HG03342 (cell line): Measurements from ENCODE around the gene AHCYL2.
"Not testable (repeated sequence)": the region's sequence is repeated elsewhere in the genome, so short reads cannot be mapped to it uniquely, and the experiment has no call there.

Experiments
- ATAC-seq: cut with Tn5 transposase; IDR thresholded peaks from one replicate; pipeline ENCODE4 v1.9.1; 2021; ENCODE audit warnings: mild to moderate bottlenecking, moderate library complexity; ENCODE audit not compliant: unreplicated experiment

The AHCYL2 gene

GRCh38 chr7:129376778-129377700, 152.2 kb downstream of the AHCYL2 start:
- ATAC-seq, result no peak

- ATAC-seq, result no peak
Measured at GRCh38 chr7:129381710-129382484, 157.1 kb downstream of the AHCYL2 start.

DNA sequence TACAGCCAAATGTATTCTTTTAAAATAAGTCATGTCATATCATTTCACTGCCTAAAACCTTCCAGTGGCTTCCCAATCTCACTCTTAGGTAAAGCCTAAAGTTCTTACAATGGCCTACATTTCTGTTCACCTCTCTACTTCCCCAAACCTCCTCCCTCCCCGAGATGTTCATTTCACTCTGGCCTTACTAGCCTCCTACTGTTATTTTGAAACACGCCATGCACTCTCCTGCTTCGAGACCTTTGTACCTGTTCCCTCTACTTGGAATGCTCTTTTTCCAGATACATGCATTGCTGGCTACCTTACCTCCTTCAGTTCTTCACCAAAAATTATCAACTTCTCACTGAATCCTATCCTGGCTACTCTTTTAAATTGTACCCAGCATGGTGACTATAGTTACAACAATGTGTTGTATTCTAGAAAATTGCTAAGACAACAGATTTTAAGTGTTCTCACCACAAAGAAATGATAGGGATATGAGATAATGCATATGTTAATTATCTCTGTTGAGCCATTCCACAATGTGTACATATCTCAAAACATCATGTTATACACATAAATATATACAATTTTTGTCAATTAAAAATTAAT, 158.8 kb downstream of the AHCYL2 start:
- ATAC-seq, result no peak

GRCh38 chr7:129385116-129385515, 160.3 kb downstream of the AHCYL2 start:
- ATAC-seq, result no peak

GRCh38 chr7:129385598-129385997, 160.8 kb downstream of the AHCYL2 start:
- no peak for ATAC-seq

DNA sequence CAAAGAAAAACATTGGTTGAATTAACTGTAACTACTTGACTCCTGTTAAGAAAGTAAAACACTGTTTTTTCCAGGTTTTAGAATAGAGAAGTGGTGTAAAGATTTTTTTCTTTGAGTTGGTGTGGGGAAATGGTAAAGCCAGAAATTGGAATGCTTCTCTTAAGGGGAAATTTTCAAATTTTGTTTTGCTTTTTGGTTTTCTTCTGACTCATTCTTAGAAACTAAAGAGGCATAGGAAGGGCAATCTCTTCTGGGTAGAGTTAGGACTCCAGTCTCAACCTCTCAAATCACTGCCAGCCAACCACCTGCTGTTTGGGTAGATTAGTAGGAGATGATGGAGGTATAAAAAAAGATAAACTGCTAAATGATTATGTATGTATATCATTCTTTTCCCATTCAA, 161.7 kb downstream of the AHCYL2 start:
- no peak for ATAC-seq

- ATAC-seq, result no peak
Measured at GRCh38 chr7:129387537-129387936, 162.7 kb downstream of the AHCYL2 start.

DNA sequence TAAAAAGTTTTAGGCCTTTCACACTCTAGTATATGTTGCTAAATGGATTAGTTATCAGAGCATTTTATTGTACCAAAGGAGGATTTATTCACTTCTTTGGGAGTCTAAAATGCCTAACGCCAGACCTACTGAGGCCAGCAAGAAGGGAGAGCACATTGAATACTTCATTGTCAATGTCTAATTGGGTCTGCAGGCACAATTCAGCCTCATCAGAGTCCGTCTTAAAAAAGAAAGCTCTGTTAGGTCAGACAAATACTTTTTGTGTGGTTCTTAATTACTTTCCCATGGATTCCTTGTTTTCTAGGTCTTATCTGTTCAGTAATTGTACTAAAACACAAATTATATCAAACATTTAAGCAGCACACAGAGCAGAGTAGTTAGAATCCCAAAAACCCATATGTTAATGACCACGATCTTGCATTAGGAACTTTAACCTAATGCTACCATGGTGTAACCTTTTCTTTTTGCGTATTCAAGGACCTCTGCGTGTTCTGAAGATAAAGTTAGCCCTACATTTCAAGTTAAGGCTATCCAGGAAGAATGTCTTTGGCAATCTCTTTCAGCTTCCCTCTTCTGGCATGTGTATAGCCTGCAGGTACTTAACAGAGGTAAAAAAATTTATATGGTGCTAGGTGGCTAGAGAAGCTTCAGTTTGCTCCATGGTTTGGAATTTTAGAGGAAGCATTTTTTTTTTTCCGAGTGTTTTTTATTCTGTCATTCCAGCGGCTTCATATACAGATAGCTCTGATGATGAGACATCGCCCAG, 163.7 kb downstream of the AHCYL2 start:
- no peak for ATAC-seq

GRCh38 chr7:129389829-129390228, 165.0 kb downstream of the AHCYL2 start:
- ATAC-seq, result no peak

- no peak for ATAC-seq
Measured at GRCh38 chr7:129390314-129390713, 165.5 kb downstream of the AHCYL2 start.

GRCh38 chr7:129391546-129392171, 166.8 kb downstream of the AHCYL2 start:
- ATAC-seq, result no peak

- no peak for ATAC-seq
Measured at GRCh38 chr7:129393255-129393654, 168.4 kb downstream of the AHCYL2 start.

GRCh38 chr7:129394101-129394500, 169.3 kb downstream of the AHCYL2 start:
- ATAC-seq, result no peak

DNA sequence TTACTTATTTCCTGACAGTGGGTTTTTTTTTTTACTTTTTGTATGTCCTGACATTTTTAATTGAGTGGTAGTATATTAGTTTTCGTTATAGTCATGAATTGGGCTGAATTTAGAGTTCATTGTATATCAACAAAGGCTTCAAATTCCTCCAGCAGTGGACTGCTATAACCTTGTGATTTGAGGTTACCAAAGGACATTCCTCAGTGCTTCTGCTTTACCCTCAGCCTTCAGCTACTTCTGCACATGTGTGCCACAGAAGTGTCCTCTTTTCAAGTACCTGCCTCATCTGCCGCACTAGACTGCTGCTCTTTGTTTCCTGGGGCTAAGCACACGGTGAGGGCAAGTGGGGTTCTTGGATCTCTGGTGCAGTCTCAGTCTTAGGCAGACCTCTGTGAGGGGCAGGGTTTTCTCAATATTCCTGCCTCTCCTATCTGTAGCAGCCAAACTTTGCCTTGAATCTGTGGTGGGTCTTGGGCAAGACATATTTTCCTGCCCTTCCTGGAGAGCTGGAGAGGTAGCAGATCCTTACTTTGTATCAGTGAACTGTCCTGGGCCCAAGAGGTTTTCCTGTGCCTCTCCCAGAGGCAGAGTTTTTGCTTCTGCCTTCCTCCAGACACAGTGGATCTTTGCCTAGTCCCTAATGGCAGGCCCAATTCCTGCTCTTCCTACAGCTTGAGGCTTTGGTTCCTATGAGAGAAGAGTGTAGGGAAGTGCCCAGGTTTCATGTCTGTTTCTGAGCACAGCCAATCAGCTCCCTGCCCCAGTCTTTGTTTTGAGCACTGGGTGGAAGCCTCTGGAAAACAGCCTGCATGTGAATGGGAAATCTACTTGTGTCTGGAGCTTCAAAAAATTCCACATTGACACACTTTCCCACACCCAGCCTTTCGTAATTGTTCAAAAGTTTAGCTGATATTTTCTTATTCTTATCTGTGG, 170.4 kb downstream of the AHCYL2 start:
- ATAC-seq, result no peak

DNA sequence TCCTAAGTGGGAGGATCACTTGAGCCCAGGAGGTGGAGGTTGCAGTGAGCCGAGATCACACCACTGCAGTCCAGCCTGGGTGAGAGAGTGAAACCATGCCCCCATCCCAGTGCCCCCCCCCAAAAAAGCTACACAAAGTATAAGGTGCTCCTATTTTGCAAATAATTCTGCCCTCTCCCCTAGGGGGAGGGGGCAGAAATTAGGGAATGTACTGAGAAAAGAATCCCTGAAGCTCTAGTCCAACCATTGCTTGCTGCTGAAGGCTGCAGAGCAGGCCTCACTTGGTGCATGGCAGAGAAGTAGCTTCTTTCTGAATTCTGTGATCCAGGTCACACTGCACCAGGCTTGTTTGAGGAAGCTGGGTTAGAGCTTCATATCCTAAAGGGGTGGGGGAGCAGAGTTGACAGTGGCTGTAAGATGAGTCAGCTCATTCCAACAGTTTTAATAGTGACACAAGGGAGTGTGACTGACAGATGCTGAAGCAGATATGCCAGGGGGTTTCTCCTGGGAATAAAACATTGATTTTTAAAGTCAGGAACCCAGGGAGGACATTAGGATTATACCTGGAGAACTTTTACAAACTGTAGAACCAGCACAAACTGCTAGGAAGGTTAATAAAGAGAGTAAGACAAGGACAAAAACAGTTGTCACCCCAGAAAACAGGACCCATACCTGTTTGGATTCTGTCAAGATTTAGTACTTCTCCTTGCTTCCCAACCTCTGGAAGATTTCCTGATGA, 176.6 kb downstream of the AHCYL2 start:
- ATAC-seq, result no peak

DNA sequence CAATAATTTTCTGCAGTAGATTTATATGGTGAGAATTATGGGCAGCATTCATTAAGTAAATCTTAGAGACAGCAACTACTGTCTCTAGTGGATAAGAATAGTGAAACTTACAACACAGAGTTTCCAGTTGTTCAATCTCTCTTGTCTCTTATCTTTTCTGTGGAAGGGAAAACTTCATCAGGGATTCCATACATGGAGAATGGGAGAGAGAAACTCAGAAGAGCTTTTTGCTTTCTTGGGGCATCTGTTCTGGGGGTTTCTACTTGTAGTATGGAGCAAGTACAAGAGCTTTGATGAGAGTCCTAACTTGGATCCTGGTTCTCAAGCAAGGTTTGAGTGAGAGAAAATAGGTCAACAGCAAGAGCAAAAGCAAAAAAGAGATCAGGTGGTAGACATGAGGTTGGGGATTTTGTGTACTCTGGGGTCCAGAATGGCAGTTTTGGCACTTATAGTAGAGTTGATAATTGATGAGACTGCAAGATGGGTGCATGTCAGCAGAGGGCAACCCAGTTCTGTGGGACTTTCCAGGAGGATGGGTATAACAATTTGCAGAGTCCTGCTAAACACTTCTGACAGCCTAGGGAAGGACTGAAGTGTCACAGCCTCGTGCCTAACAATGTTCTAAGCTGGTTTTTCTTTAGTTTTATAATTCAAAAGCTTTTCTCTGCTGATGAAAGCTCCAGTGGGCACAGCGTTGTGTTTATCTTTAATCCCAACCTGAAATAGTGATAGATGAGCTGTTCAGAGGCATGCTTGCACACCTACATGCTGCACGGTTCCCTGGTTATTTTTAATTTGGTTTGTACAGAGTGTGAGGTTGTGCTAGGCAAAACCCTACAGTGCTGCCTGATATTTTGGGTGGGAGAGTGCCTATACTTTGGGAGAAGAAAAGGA, 177.4 kb downstream of the AHCYL2 start:
- ATAC-seq, result no peak

DNA sequence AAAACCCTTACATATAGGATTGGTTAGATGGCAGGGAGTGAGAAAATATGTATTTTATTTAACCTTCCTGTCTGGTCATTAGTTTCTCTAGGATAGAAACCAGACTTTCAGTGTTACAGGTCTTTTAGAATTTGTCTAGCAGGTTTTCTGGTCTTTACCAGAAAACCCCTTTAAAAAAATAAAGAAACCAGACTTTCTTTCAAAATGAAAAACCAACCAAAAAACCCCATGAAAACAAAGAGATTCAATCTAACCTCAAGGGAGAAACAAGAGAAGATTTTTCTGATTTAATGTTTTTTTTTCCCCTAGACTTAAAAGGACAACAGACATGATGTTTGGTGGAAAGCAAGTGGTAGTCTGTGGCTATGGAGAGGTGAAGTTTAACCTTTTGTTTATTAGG, 180.7 kb downstream of the AHCYL2 start:
- ATAC-seq, result no peak

DNA sequence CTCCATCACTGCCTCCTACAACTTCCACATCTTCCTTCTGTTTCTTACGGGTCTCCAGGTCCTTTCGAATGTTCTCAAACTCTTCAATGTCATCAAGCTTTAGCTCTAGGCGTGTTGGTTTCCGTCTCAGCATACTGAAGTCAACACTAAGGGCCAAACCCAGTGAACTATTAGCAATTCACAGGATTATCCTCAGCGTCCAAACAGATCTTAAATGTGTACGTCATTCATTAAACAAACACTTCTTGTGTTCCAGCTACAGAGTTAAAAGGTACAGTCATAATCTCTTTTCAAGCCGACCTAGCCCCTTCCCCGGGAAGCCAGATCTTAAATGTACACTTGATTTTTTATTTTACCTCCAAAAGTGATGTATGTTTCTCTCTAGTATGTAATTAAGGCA, 185.4 kb downstream of the AHCYL2 start:
- not testable (repeated sequence) for ATAC-seq
